GM19455 (cell line): ENCODE data around the gene CR1.
"Not testable (repeated sequence)": the region's sequence is repeated elsewhere in the genome, so short reads cannot be mapped to it uniquely, and the experiment has no call there.

Experiments
- ATAC-seq: cut with Tn5 transposase; IDR thresholded peaks from one replicate; pipeline ENCODE4 v1.9.1; 2021; ENCODE audit not compliant: unreplicated experiment

CR1 gene

GRCh38 chr1:207495801-207496792 lies at the start of gene CR1:
Gene CR1 (plus strand): TSS chr1:207496157. CDS start chr1:207496268, 111 bp downstream.
- peak; percentile 71 for ATAC-seq

- no peak for ATAC-seq
Measured at GRCh38 chr1:207453710-207454045, 42.3 kb upstream of the CR1 start.

GRCh38 chr1:207454046-207454964 lies 41.7 kb upstream of the CR1 start, which contains the start of gene CR2:
Gene CR2 (plus strand): TSS chr1:207454328. CDS start chr1:207454419, 91 bp downstream.
- ATAC-seq: peak; percentile 86

- ATAC-seq: no peak
Measured at GRCh38 chr1:207455183-207455754, 40.7 kb upstream of the CR1 start.

GRCh38 chr1:207458414-207458813 lies 37.5 kb upstream of the CR1 start:
- no peak for ATAC-seq

- no peak for ATAC-seq
Measured at GRCh38 chr1:207459008-207459407, 36.9 kb upstream of the CR1 start.

- no peak for ATAC-seq
Measured at GRCh38 chr1:207461649-207462048, 34.3 kb upstream of the CR1 start.

GRCh38 chr1:207462535-207462934 lies 33.4 kb upstream of the CR1 start:
- ATAC-seq: no peak

GRCh38 chr1:207463021-207463420 lies 32.9 kb upstream of the CR1 start:
- no peak for ATAC-seq

GRCh38 chr1:207463571-207463970 lies 32.4 kb upstream of the CR1 start:
- no peak for ATAC-seq

- ATAC-seq: no peak
Measured at GRCh38 chr1:207470927-207471326, 25.0 kb upstream of the CR1 start.

GRCh38 chr1:207474210-207474609 lies 21.7 kb upstream of the CR1 start:
- ATAC-seq: no peak

- no peak for ATAC-seq
Measured at GRCh38 chr1:207486198-207486597, 9.8 kb upstream of the CR1 start.

- ATAC-seq: no peak
Measured at GRCh38 chr1:207487636-207488035, 8.3 kb upstream of the CR1 start.

GRCh38 chr1:207493212-207493611 lies 2.7 kb upstream of the CR1 start:
- no peak for ATAC-seq

- ATAC-seq: no peak
Measured at GRCh38 chr1:207494171-207494570, 1.8 kb upstream of the CR1 start.

GRCh38 chr1:207495281-207495680 lies 676 bp upstream of the CR1 start:
- not testable (repeated sequence) for ATAC-seq

- ATAC-seq: no peak
Measured at GRCh38 chr1:207497941-207498340, 2.0 kb downstream of the CR1 start.

- ATAC-seq: no peak
Measured at GRCh38 chr1:207499573-207499972, 3.6 kb downstream of the CR1 start.

- no peak for ATAC-seq
Measured at GRCh38 chr1:207500306-207500705, 4.3 kb downstream of the CR1 start.

- ATAC-seq: no peak
Measured at GRCh38 chr1:207501071-207501470, 5.1 kb downstream of the CR1 start.
